K562 (cell line): ENCODE results near the gene YARS1.

Experiments
- CTCF ChIP-seq, 3 experiments: IDR thresholded peaks in 2 of 3; conservative IDR thresholded peaks in 1 of 3; 2 replicates each; pipeline ENCODE4 v1.5.1; 2011 to 2012; ENCODE audit warnings: low read length in 3 of 3, mild to moderate bottlenecking in 3 of 3, control low read depth in 2 of 3, improper control_type of control experiment in 1 of 3, inconsistent platforms in 1 of 3, low read depth in 1 of 3, mixed read lengths in 1 of 3, moderate library complexity in 1 of 3; ENCODE audit not compliant: insufficient read depth in 2 of 3
- EP300 ChIP-seq: IDR thresholded peaks from 2 replicates; pipeline ENCODE4 v1.6.1; 2012; ENCODE audit warnings: low read length, improper control_type of control experiment
- MAFG ChIP-seq: fragments of 450-650 bp; conservative IDR thresholded peaks from 2 replicates; pipeline ENCODE4 v1.6.1; 2016; ENCODE audit warnings: missing genetic modification characterization, missing compliant biosample characterization
- NRF1 ChIP-seq, 2 experiments: fragments of 450-650 bp; IDR thresholded peaks in 1 of 2; conservative IDR thresholded peaks in 1 of 2; 2 replicates each; pipeline ENCODE4 v1.6.1; 2014; ENCODE audit warnings: mild to moderate bottlenecking in 2 of 2
- TCF3 ChIP-seq: sonication (generic); formaldehyde crosslinking; IDR thresholded peaks from 2 replicates; pipeline ENCODE4 v1.4.0; 2020; ENCODE audit warnings: mild to moderate bottlenecking, missing genetic modification reagents
- ZNF121 ChIP-seq: sonication (generic); formaldehyde crosslinking; conservative IDR thresholded peaks from 2 replicates; pipeline ENCODE4 v1.8.0; 2022; ENCODE audit warnings: missing genetic modification reagents

GRCh38 chr1:32779242-32779641 is 37.9 kb downstream of the YARS1 start:
- no peak for TF ChIP-seq CTCF (IDR thresholded peaks at IDR 0.05 in 2 of 3, conservative IDR thresholded peaks at IDR 0.05 in 1 of 3; ENCODE audit: insufficient read depth in 2 of 3, low read depth in 1 of 3, low read length in 3 of 3)
- TF ChIP-seq EP300 = no peak
- TF ChIP-seq ZNF121 = no peak
- TF ChIP-seq TCF3 (CRISPR knock-in tag) = no peak
- no peak for TF ChIP-seq NRF1 (conservative IDR thresholded peaks at IDR 0.05 in 1 of 2, IDR thresholded peaks at IDR 0.05 in 1 of 2)
- no peak for TF ChIP-seq MAFG
